Tibial artery (tissue), 4 donors: ENCODE results near the gene KRTDAP.

Source experiments
- DNase-seq, 2 donors: peaks; one replicate each; pipeline ENCODE4 v3.0.0-alpha.2; 2019
- H3K27ac ChIP-seq, 2 donors: fragments of 200-600 bp; sonication (generic) in 1 of 2; 1 replicate in 1 of 2; 2 replicates in 1 of 2; pipeline ENCODE4 v1.5.1; 2018 to 2019; ENCODE audit warnings: mild to moderate bottlenecking in 1 of 2
- H3K27me3 ChIP-seq, 2 donors: fragments of 200-600 bp; sonication (generic) in 1 of 2; one replicate each; pipeline versions ENCODE4 v1.5.1 to v1.6.0; 2016 to 2019
- H3K36me3 ChIP-seq, 3 donors: fragments of 200-600 bp; sonication (generic) in 2 of 3; one replicate each; pipeline ENCODE4 v1.5.1; 2016 to 2019; ENCODE audit warnings: mild to moderate bottlenecking in 2 of 3
- H3K4me1 ChIP-seq, 4 donors: fragments of 200-600 bp; sonication (generic) in 2 of 4; 1 replicate in 3 of 4; 2 replicates in 1 of 4; pipeline ENCODE4 v1.5.1; 2016 to 2019
- H3K4me3 ChIP-seq, 2 donors: fragments of 200-600 bp; sonication (generic) in 1 of 2; 1 replicate in 1 of 2; 2 replicates in 1 of 2; pipeline ENCODE4 v1.5.1; 2018 to 2019; ENCODE audit warnings: mild to moderate bottlenecking in 2 of 2
- H3K9me3 ChIP-seq, 3 donors: fragments of 200-600 bp; sonication (generic) in 1 of 3; one replicate each; pipeline ENCODE4 v1.5.1; 2016 to 2019
- CTCF ChIP-seq, 2 experiments: fragments of 200-600 bp in 1 of 2; fragments of 450-650 bp in 1 of 2; IDR thresholded peaks; one replicate each; pipeline ENCODE4 v1.5.1; 2017 to 2019; ENCODE audit warnings: antibody characterized with exemption in 2 of 2, mild to moderate bottlenecking in 1 of 2, moderate library complexity in 1 of 2
- intact Hi-C: fragments of 100-400 bp; cut with DNase I; formaldehyde crosslinking; loops from one replicate; pipeline ENCODE4 v1.15.0; 2023; ENCODE audit warnings: low total_unique reads

The KRTDAP gene

GRCh38 chr19:35445826-35446593 is 44.3 kb downstream of the KRTDAP start:
- intact Hi-C loops, result no loop called here
- DNase-seq, result no peak
- Histone ChIP-seq H3K4me1 (no peaks in the 10 kb centered on the region), H3K27ac (no peak overlapping the region), H3K27me3 (peaks cover 0 to 16% of the 10 kb centered on the region in 2 donors), H3K4me3 (no peak overlapping the region), H3K9me3 (no peaks in the 10 kb centered on the region), H3K36me3 (no peaks in the 10 kb centered on the region)
- TF ChIP-seq CTCF (IDR thresholded peaks at IDR 0.05), result no peak

- TF ChIP-seq CTCF (IDR thresholded peaks at IDR 0.05), result no peak
- Histone ChIP-seq H3K4me3 (no peak overlapping the region), H3K4me1 (no peaks in the 10 kb centered on the region)
These were observed 45.5 kb downstream of the KRTDAP start for GRCh38 chr19:35444735-35445134.

GRCh38 chr19:35442091-35442490 is 48.2 kb downstream of the KRTDAP start:
- peaks cover 0 to 14% of the 10 kb centered on the region in 2 donors for H3K27me3 ChIP-seq
- peak in 1 of 2 donors; percentile 51 for DNase-seq

More at GRCh38 chr19:35444735-35445134, 45.5 kb downstream of the KRTDAP start:
- Histone ChIP-seq H3K9me3 (no peaks in the 10 kb centered on the region), H3K27me3 (peaks cover 0 to 11% of the 10 kb centered on the region in 2 donors), H3K36me3 (no peaks in the 10 kb centered on the region), H3K27ac (no peak overlapping the region)
- intact Hi-C loops, result no loop called here
- no peak for DNase-seq

GRCh38 chr19:35439921-35440320 is 50.3 kb downstream of the KRTDAP start:
- no peak for DNase-seq
- Histone ChIP-seq H3K9me3 (no peaks in the 10 kb centered on the region), H3K4me3 (no peak overlapping the region), H3K36me3 (no peaks in the 10 kb centered on the region), H3K4me1 (no peaks in the 10 kb centered on the region), H3K27me3 (peaks cover 0 to 22% of the 10 kb centered on the region in 2 donors), H3K27ac (no peak overlapping the region)
- intact Hi-C loops, result no loop called here
- TF ChIP-seq CTCF (IDR thresholded peaks at IDR 0.05), result no peak

More at GRCh38 chr19:35442091-35442490, 48.2 kb downstream of the KRTDAP start:
- H3K4me1 ChIP-seq, result no peaks in the 10 kb centered on the region
- no peaks in the 10 kb centered on the region for H3K9me3 ChIP-seq
- H3K4me3 ChIP-seq, result no peak overlapping the region
- H3K27ac ChIP-seq, result no peak overlapping the region
- intact Hi-C loops, result no loop called here
- H3K36me3 ChIP-seq, result no peaks in the 10 kb centered on the region
- TF ChIP-seq CTCF (IDR thresholded peaks at IDR 0.05), result no peak

GRCh38 chr19:35438527-35438926 is 51.7 kb downstream of the KRTDAP start:
- H3K27ac ChIP-seq, result no peak overlapping the region
- no peaks in the 10 kb centered on the region for H3K36me3 ChIP-seq
- H3K4me1 ChIP-seq, result no peaks in the 10 kb centered on the region
- intact Hi-C loops, result no loop called here
- DNase-seq, result no peak
- no peak overlapping the region for H3K4me3 ChIP-seq
- no peaks in the 10 kb centered on the region for H3K9me3 ChIP-seq
- no peak for TF ChIP-seq CTCF (IDR thresholded peaks at IDR 0.05)
- H3K27me3 ChIP-seq, result peaks cover 0 to 31% of the 10 kb centered on the region in 2 donors
